Measurements from ENCODE around the gene SUSD4. TPM values are rescaled to one million over a fixed set of nuclear protein-coding genes. Genes with fewer than 3 reads are reported as not detected.

SUSD4 gene
- total RNA-seq, 1 donor from 2014 or later: 18.5 TPM

- Mint-ChIP-seq H3K4me3 (ENCODE audit: unreplicated experiment) (no peak overlapping the region), H3K9me3 (ENCODE audit: unreplicated experiment) (no peaks in the 10 kb centered on the region), H3K27ac (ENCODE audit: unreplicated experiment) (no peak overlapping the region), H3K36me3 (ENCODE audit: low read depth, unreplicated experiment) (peaks cover 12% of the 10 kb centered on the region), H3K4me1 (ENCODE audit: unreplicated experiment) (no peaks in the 10 kb centered on the region), H3K27me3 (ENCODE audit: unreplicated experiment) (peaks cover 3% of the 10 kb centered on the region)
- no peak for TF ChIP-seq CTCF (IDR thresholded peaks at IDR 0.05; ENCODE audit: unreplicated experiment)
- DNase-seq (ENCODE audit: low spot score): no peak
Measured at GRCh38 chr1:223215026-223215425, 148.9 kb downstream of the SUSD4 start.

- H3K27me3 Mint-ChIP-seq (ENCODE audit: unreplicated experiment): peaks cover 3% of the 10 kb centered on the region
- DNase-seq (ENCODE audit: low spot score): no peak
- no peaks in the 10 kb centered on the region for H3K9me3 Mint-ChIP-seq (ENCODE audit: unreplicated experiment)
- H3K4me1 Mint-ChIP-seq (ENCODE audit: unreplicated experiment): no peaks in the 10 kb centered on the region
- no peak for TF ChIP-seq CTCF (IDR thresholded peaks at IDR 0.05; ENCODE audit: unreplicated experiment)
- no peak overlapping the region for H3K27ac Mint-ChIP-seq (ENCODE audit: unreplicated experiment)
- peaks cover 8% of the 10 kb centered on the region for H3K36me3 Mint-ChIP-seq (ENCODE audit: low read depth, unreplicated experiment)
- no peak overlapping the region for H3K4me3 Mint-ChIP-seq (ENCODE audit: unreplicated experiment)
Measured at GRCh38 chr1:223214261-223214807, 149.6 kb downstream of the SUSD4 start.

- no peaks in the 10 kb centered on the region for H3K36me3 Mint-ChIP-seq (ENCODE audit: low read depth, unreplicated experiment)
- no peak overlapping the region for H3K4me3 Mint-ChIP-seq (ENCODE audit: unreplicated experiment)
- no peak overlapping the region for H3K27ac Mint-ChIP-seq (ENCODE audit: unreplicated experiment)
- no peaks in the 10 kb centered on the region for H3K9me3 Mint-ChIP-seq (ENCODE audit: unreplicated experiment)
- no peak for TF ChIP-seq CTCF (IDR thresholded peaks at IDR 0.05; ENCODE audit: unreplicated experiment)
- peaks cover 5% of the 10 kb centered on the region for H3K4me1 Mint-ChIP-seq (ENCODE audit: unreplicated experiment)
- peaks cover 1% of the 10 kb centered on the region for H3K27me3 Mint-ChIP-seq (ENCODE audit: unreplicated experiment)
- no peak for DNase-seq (ENCODE audit: low spot score)
Measured at GRCh38 chr1:223212441-223212840, 151.5 kb downstream of the SUSD4 start.

GRCh38 chr1:223211323-223211985 lies 152.5 kb downstream of the SUSD4 start:
- DNase-seq (ENCODE audit: low spot score): no peak
- no peaks in the 10 kb centered on the region for H3K36me3 Mint-ChIP-seq (ENCODE audit: low read depth, unreplicated experiment)
- H3K27ac Mint-ChIP-seq (ENCODE audit: unreplicated experiment): no peak overlapping the region

More at GRCh38 chr1:223211323-223211985, 152.5 kb downstream of the SUSD4 start:
- TF ChIP-seq CTCF (IDR thresholded peaks at IDR 0.05; ENCODE audit: unreplicated experiment): no peak
- H3K4me1 Mint-ChIP-seq (ENCODE audit: unreplicated experiment): peaks cover 12% of the 10 kb centered on the region
- no peaks in the 10 kb centered on the region for H3K9me3 Mint-ChIP-seq (ENCODE audit: unreplicated experiment)
- peaks cover 3% of the 10 kb centered on the region for H3K27me3 Mint-ChIP-seq (ENCODE audit: unreplicated experiment)
- no peak overlapping the region for H3K4me3 Mint-ChIP-seq (ENCODE audit: unreplicated experiment)

Measured in endothelial cell (in vitro differentiated cells).